Mesenchymal stem cell (in vitro differentiated cells and primary cell): ENCODE results near the gene ANKRD13C.
"Not testable (repeated sequence)": the region's sequence is repeated elsewhere in the genome, so short reads cannot be mapped to it uniquely, and the experiment has no call there.

ENCODE experiments used
- DNase-seq: peaks from one replicate; pipeline ENCODE4 v3.0.0-alpha.2; 2013
- H2AFZ ChIP-seq: one replicate; pipeline ENCODE4 v1.6.1; 2013; ENCODE audit warnings: low read depth, mild to moderate bottlenecking, control low read depth, inconsistent platforms, low read length, moderate library complexity
- H2AK5ac ChIP-seq: 2 replicates; pipeline ENCODE4 v1.6.1; 2013; ENCODE audit warnings: low read length, moderate library complexity, mild to moderate bottlenecking, inconsistent platforms; ENCODE audit not compliant: severe bottlenecking
- H2BK120ac ChIP-seq: one replicate; pipeline ENCODE4 v1.6.1; 2013; ENCODE audit warnings: low read depth, mild to moderate bottlenecking, inconsistent platforms, low read length, moderate library complexity
- H2BK12ac ChIP-seq, 2 experiments: one replicate each; pipeline ENCODE4 v1.6.1; 2013; ENCODE audit warnings: inconsistent platforms in 2 of 2, low read length in 2 of 2, mild to moderate bottlenecking in 2 of 2, moderate library complexity in 2 of 2, control low read depth in 1 of 2
- H2BK15ac ChIP-seq: one replicate; pipeline ENCODE4 v1.6.1; 2013; ENCODE audit warnings: mild to moderate bottlenecking, low read depth, inconsistent platforms; ENCODE audit not compliant: poor library complexity, severe bottlenecking
- H2BK5ac ChIP-seq: 2 replicates; pipeline ENCODE4 v1.6.1; 2013; ENCODE audit warnings: low read depth, mild to moderate bottlenecking, low read length, control low read depth, inconsistent platforms; ENCODE audit not compliant: poor library complexity, severe bottlenecking
- H3K14ac ChIP-seq, 2 experiments: one replicate each; pipeline ENCODE4 v1.6.1; 2013; ENCODE audit warnings: inconsistent platforms in 2 of 2, low read length in 2 of 2, control low read depth in 1 of 2, mild to moderate bottlenecking in 1 of 2, moderate library complexity in 1 of 2
- H3K18ac ChIP-seq, 2 experiments: one replicate each; pipeline ENCODE4 v1.6.1; 2013; ENCODE audit warnings: inconsistent platforms in 2 of 2, low read length in 2 of 2, control low read depth in 1 of 2, low read depth in 1 of 2, mild to moderate bottlenecking in 1 of 2
- H3K23ac ChIP-seq, 2 experiments: one replicate each; pipeline ENCODE4 v1.6.1; 2013; ENCODE audit warnings: inconsistent platforms in 2 of 2, low read length in 2 of 2, mild to moderate bottlenecking in 2 of 2, moderate library complexity in 2 of 2, control low read depth in 1 of 2
- H3K27ac ChIP-seq: 2 replicates; pipeline ENCODE4 v1.5.1; 2013; ENCODE audit warnings: mild to moderate bottlenecking, moderate library complexity, low read length, control low read depth, inconsistent platforms; ENCODE audit not compliant: poor library complexity, severe bottlenecking
- H3K27me3 ChIP-seq, 2 experiments: 2 replicates each; pipeline versions ENCODE4 v1.6.1 to v1.7.0; 2013; ENCODE audit warnings: low read length in 2 of 2, mild to moderate bottlenecking in 2 of 2, moderate library complexity in 2 of 2, control low read depth in 1 of 2, inconsistent platforms in 1 of 2; ENCODE audit not compliant: control insufficient read depth in 1 of 2, insufficient read depth in 1 of 2
- H3K36me3 ChIP-seq, 2 experiments: 2 replicates each; pipeline versions ENCODE4 v1.6.1 to v1.7.0; 2013; ENCODE audit warnings: low read length in 2 of 2, control low read depth in 1 of 2, inconsistent platforms in 1 of 2, low read depth in 1 of 2, mild to moderate bottlenecking in 1 of 2; ENCODE audit not compliant: insufficient read depth in 2 of 2, control insufficient read depth in 1 of 2
- H3K4ac ChIP-seq, 2 experiments: one replicate each; pipeline ENCODE4 v1.6.1; 2013; ENCODE audit warnings: inconsistent platforms in 2 of 2, low read length in 2 of 2, mild to moderate bottlenecking in 2 of 2, moderate library complexity in 2 of 2, control low read depth in 1 of 2, low read depth in 1 of 2
- H3K4me1 ChIP-seq: 2 replicates; pipeline ENCODE4 v1.6.1; 2013; ENCODE audit warnings: low read depth, low read length, control low read depth; ENCODE audit not compliant: control insufficient read depth, insufficient read depth
- H3K4me2 ChIP-seq: 2 replicates; pipeline ENCODE4 v1.6.1; 2013; ENCODE audit warnings: low read length, mild to moderate bottlenecking, inconsistent platforms; ENCODE audit not compliant: poor library complexity, severe bottlenecking
- H3K4me3 ChIP-seq, 2 experiments: 2 replicates each; pipeline versions ENCODE4 v1.5.1 to v1.7.0; 2013; ENCODE audit warnings: low read length in 2 of 2, mild to moderate bottlenecking in 2 of 2, control low read depth in 1 of 2, low read depth in 1 of 2; ENCODE audit not compliant: insufficient read depth in 1 of 2
- H3K79me1 ChIP-seq: replicated peaks from 2 replicates; pipeline ENCODE4 v1.6.1; 2013; ENCODE audit warnings: mild to moderate bottlenecking, control low read depth, low read length, inconsistent platforms; ENCODE audit not compliant: poor library complexity, severe bottlenecking
- H3K9ac ChIP-seq: 2 replicates; pipeline ENCODE4 v1.7.0; 2013; ENCODE audit warnings: mild to moderate bottlenecking, low read length, moderate library complexity
- H3K9me3 ChIP-seq: 2 replicates; pipeline ENCODE4 v1.7.0; 2013; ENCODE audit warnings: mild to moderate bottlenecking, low read length; ENCODE audit not compliant: control insufficient read depth
- H4K8ac ChIP-seq: one replicate; pipeline ENCODE4 v1.6.1; 2013; ENCODE audit warnings: inconsistent platforms, mild to moderate bottlenecking, low read length, moderate library complexity
- H4K91ac ChIP-seq: one replicate; pipeline ENCODE4 v1.6.1; 2013; ENCODE audit warnings: mild to moderate bottlenecking, low read length, inconsistent platforms
- WGBS: methylation state at CpG from one replicate; pipeline ENCODE4 v1.1.7; 2013; ENCODE audit warnings: mixed read lengths; 5-methylcytosine and 5-hydroxymethylcytosine counted together

Gene ANKRD13C

DNA sequence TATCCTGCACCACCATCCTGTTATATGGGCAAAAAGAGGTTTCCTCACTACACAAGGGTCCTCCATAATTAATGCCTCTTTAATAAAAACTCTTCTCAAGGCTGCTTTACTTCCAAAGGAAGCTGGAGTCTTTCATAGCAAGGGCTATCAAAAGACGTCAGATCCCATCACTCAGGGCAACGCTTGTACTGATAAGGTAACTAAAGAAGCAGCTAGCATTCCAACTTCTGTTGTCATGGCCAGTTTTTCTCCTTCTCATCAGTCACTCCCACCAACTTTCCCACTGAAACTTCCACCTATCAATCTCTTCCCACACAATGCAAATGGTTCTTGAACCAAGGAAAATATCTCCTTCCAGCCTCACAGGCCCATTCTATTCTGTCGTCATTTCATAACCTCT lies 17.1 kb upstream of the ANKRD13C start:
- not testable (repeated sequence) for H2BK120ac ChIP-seq, H3K4me2 ChIP-seq, H4K91ac ChIP-seq, H3K27me3 ChIP-seq, H4K8ac ChIP-seq, H2AK5ac ChIP-seq, H2BK15ac ChIP-seq, H2BK12ac ChIP-seq, DNase-seq, H3K9me3 ChIP-seq, H3K23ac ChIP-seq, H3K27ac ChIP-seq, H3K9ac ChIP-seq, H2AFZ ChIP-seq, H3K14ac ChIP-seq, H3K79me1 ChIP-seq, H2BK5ac ChIP-seq, H3K4me3 ChIP-seq, H3K36me3 ChIP-seq, H3K4ac ChIP-seq, H3K18ac ChIP-seq, H3K4me1 ChIP-seq
- WGBS, result 80% methylated on average over 3 of the region's 3 CpGs

DNA sequence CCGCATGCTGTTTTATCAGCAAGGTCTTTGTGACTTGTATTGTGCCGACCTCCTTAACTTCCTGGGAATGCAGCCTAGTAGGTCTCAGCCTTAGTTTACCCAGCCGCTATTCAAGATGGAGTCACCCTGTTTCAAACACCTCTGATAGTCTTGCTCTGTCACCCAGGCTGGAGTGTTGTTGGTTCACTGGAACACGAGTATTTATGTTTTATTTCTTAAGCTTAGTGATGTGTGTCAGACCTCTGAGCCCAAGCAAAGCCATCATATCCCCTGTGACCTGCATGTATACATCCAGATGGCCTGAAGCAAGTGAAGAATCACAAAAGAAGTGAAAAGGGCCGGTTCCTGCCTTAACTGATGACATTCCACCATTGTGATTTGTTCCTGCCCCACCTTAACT lies 12.9 kb upstream of the ANKRD13C start:
- H3K9ac ChIP-seq, DNase-seq, H3K14ac ChIP-seq, H3K9me3 ChIP-seq, H3K79me1 ChIP-seq, H3K23ac ChIP-seq, H2BK12ac ChIP-seq, H3K27me3 ChIP-seq, H3K4me1 ChIP-seq, H4K8ac ChIP-seq, H3K4me2 ChIP-seq, H4K91ac ChIP-seq, H3K4ac ChIP-seq, H2BK5ac ChIP-seq, H2AK5ac ChIP-seq, H3K36me3 ChIP-seq, H3K27ac ChIP-seq, H2BK120ac ChIP-seq, H2AFZ ChIP-seq, H3K4me3 ChIP-seq, H3K18ac ChIP-seq, H2BK15ac ChIP-seq: not testable (repeated sequence)
- WGBS, result 88% methylated on average over 5 of the region's 5 CpGs

DNA sequence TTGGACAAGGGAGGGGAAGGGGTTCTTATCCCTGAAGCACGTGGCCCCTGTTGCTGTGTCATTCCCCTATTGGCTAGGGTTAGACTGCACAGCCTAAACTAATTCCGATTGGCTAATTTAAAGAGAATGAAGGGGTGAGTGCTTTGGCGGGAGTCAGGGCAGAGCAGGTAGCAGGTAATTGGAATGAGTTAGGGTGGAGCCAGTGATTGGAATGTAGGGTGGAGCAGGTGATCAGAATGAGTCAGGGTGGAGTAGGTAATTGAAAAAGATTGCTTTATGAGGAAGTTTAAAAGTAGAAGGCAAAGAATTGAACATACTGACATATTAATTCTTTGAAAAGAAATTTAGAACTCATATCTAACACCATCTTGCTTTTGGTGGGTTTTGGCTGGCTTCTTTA lies 12.5 kb upstream of the ANKRD13C start:
- H3K4me1 ChIP-seq, H3K4me2 ChIP-seq, H3K4ac ChIP-seq, H3K36me3 ChIP-seq, H3K79me1 ChIP-seq, H2BK120ac ChIP-seq, H3K9me3 ChIP-seq, H3K14ac ChIP-seq, H2BK5ac ChIP-seq, DNase-seq, H3K4me3 ChIP-seq, H2AFZ ChIP-seq, H3K18ac ChIP-seq, H3K27ac ChIP-seq, H4K8ac ChIP-seq, H2BK15ac ChIP-seq, H3K27me3 ChIP-seq, H4K91ac ChIP-seq, H3K9ac ChIP-seq, H3K23ac ChIP-seq, H2BK12ac ChIP-seq, H2AK5ac ChIP-seq: not testable (repeated sequence)
- 91% methylated on average over 3 of the region's 3 CpGs for WGBS

DNA sequence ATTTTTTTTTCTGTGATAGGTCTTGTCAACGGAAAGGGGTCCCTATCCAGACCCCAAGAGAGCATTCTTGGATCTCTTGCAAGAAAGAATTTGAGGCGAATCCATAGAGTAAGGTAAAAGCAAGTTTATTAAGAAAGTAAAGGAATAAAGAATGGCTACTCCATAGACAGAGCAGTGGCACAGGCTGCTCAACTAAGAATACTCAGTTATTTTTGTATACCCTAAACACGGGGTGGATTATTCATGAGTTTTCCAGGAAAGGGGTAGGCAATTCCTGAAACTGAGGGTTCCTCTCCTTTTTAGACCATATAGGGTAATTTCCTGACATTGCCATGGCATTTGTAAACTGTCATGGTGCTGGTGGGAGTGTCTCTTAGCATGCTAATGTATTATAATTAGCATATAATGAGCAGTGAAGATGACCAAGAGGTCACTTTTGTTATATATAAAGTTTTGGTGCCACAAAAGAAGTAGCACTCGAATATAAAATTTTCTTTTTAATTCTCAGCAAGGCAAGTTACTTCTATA lies 12.0 kb upstream of the ANKRD13C start:
- H3K79me1 ChIP-seq, H2BK15ac ChIP-seq, H3K9me3 ChIP-seq, H3K18ac ChIP-seq, H2AK5ac ChIP-seq, H3K27ac ChIP-seq, H3K27me3 ChIP-seq, H2BK5ac ChIP-seq, H3K4ac ChIP-seq, H3K23ac ChIP-seq, H4K91ac ChIP-seq, H3K4me3 ChIP-seq, H3K4me2 ChIP-seq, H3K36me3 ChIP-seq, H2AFZ ChIP-seq, H3K4me1 ChIP-seq, H4K8ac ChIP-seq, H3K9ac ChIP-seq, H2BK120ac ChIP-seq, H2BK12ac ChIP-seq, DNase-seq, H3K14ac ChIP-seq: not testable (repeated sequence)
- 91% methylated on average over 3 of the region's 4 CpGs for WGBS
